NCI-H510A (cell line): ENCODE results near the gene MAGEC3.

Source experiments
- DNase-seq: peaks from one replicate; lab custom pipeline; 2025; lab: John Stamatoyannopoulos, UW

The MAGEC3 gene

DNA sequence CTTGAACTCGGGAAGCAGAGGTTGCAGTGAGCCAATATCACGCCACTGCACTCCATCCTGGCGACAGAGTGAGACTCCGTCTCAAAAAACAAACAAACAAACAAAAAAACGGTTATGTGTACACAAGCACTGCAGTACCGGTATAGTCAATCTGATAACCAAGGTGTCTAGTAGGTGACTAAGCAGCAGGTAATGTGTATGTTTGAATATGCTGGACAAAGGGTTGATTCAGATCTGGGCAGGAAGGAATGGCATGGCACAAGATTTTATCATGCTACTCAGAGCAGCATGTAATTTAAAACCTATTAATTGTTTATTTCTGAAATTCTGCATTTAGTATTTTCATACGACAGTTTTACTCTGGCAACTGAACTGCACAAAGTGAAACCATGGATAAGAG lies 107.3 kb downstream of the MAGEC3 start:
- DNase-seq: no peak

DNA sequence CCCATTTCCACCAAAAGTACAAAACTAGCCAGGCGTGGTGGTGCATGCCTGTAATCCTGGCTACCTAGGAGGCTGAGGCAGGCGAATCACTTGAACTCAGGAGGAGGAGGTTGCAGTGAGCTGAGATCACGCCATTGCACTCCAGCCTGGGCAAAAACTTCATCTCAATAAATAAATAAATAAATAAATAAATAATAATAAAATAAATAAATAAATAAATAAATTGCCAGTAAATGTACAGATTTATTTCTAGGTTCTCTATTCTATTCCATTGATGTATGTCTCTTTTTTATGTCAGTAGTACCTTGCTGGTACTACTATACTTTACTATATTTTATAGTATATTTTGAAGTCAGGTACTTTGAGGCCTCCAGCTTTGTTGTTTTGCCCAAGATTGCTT lies 109.2 kb downstream of the MAGEC3 start:
- no peak for DNase-seq
